LoVo (cell line): Measurements from ENCODE around the gene RRAS2.
A peak's percentile ranks its signal among the peaks of the same experiment; 100 is the strongest.

ENCODE experiments used
- DNase-seq: peaks from one replicate; pipeline ENCODE4 v3.0.0-alpha.2; 2016; ENCODE audit warnings: low spot score

RRAS2 gene

GRCh38 chr11:14336507-14337503 lies 22.2 kb downstream of the RRAS2 start:
- DNase-seq: peak; percentile 73

GRCh38 chr11:14335712-14336111 lies 23.3 kb downstream of the RRAS2 start:
- no peak for DNase-seq

- DNase-seq: no peak
These were observed 24.1 kb downstream of the RRAS2 start for GRCh38 chr11:14334893-14335292.

- no peak for DNase-seq
These were observed 24.8 kb downstream of the RRAS2 start for GRCh38 chr11:14334192-14334591.

GRCh38 chr11:14331476-14332136 lies 27.4 kb downstream of the RRAS2 start:
- no peak for DNase-seq

GRCh38 chr11:14330881-14331280 lies 28.1 kb downstream of the RRAS2 start:
- no peak for DNase-seq

- no peak for DNase-seq
These were observed 29.3 kb downstream of the RRAS2 start for GRCh38 chr11:14329702-14330101.

GRCh38 chr11:14327116-14327515 lies 31.9 kb downstream of the RRAS2 start:
- DNase-seq: no peak

- no peak for DNase-seq
These were observed 35.8 kb downstream of the RRAS2 start for GRCh38 chr11:14323118-14323676.

GRCh38 chr11:14322510-14322909 lies 36.5 kb downstream of the RRAS2 start:
- DNase-seq: no peak

- no peak for DNase-seq
These were observed 39.0 kb downstream of the RRAS2 start for GRCh38 chr11:14320020-14320419.

GRCh38 chr11:14318581-14318981 lies 40.4 kb downstream of the RRAS2 start:
- no peak for DNase-seq

- no peak for DNase-seq
These were observed 41.2 kb downstream of the RRAS2 start for GRCh38 chr11:14317659-14318325.

- DNase-seq: no peak
These were observed 43.9 kb downstream of the RRAS2 start for GRCh38 chr11:14315130-14315529.

- DNase-seq: no peak
These were observed 44.9 kb downstream of the RRAS2 start for GRCh38 chr11:14314127-14314526.

- peak; percentile 12 for DNase-seq
These were observed 46.1 kb downstream of the RRAS2 start for GRCh38 chr11:14312736-14313438.

- DNase-seq: no peak
These were observed 48.3 kb downstream of the RRAS2 start for GRCh38 chr11:14310679-14311078.

- no peak for DNase-seq
These were observed 49.4 kb downstream of the RRAS2 start for GRCh38 chr11:14309425-14310192.

- no peak for DNase-seq
These were observed 50.0 kb downstream of the RRAS2 start for GRCh38 chr11:14308897-14309387.

- peak; percentile 54 for DNase-seq
These were observed 50.7 kb downstream of the RRAS2 start for GRCh38 chr11:14308114-14308896.
